OCI-LY1 (cell line): ENCODE measurements around the gene AKNAD1.

Experiments used
- H2AFZ ChIP-seq: fragments of 200-600 bp; sonication (generic), shearing (Covaris generic); 2 replicates; pipeline ENCODE4 v1.6.0; 2014; ENCODE audit warnings: antibody characterized with exemption, mild to moderate bottlenecking, low read length
- H3F3A ChIP-seq: fragments of 200-600 bp; sonication (generic), shearing (Covaris generic); 2 replicates; pipeline ENCODE4 v1.6.0; 2014; ENCODE audit warnings: mild to moderate bottlenecking, antibody characterized with exemption, low read length, moderate library complexity; ENCODE audit not compliant: insufficient read depth
- H3K27ac ChIP-seq: fragments of 200-600 bp; sonication (generic); 2 replicates; pipeline ENCODE4 v1.5.1; 2014; ENCODE audit warnings: low read length, mixed run types, mild to moderate bottlenecking, low read depth; ENCODE audit not compliant: poor library complexity, severe bottlenecking
- H3K27me3 ChIP-seq: fragments of 200-600 bp; sonication (generic); 2 replicates; pipeline ENCODE4 v1.6.0; 2014; ENCODE audit warnings: antibody characterized with exemption, mild to moderate bottlenecking, low read length, moderate library complexity; ENCODE audit not compliant: insufficient read depth
- H3K36me3 ChIP-seq: fragments of 200-600 bp; sonication (generic); 2 replicates; pipeline ENCODE4 v1.6.1; 2014; ENCODE audit warnings: mild to moderate bottlenecking, antibody characterized with exemption, low read length, moderate library complexity, mixed read lengths; ENCODE audit not compliant: insufficient read depth
- H3K4me1 ChIP-seq: fragments of 200-600 bp; sonication (generic); 2 replicates; pipeline ENCODE4 v1.5.1; 2014; ENCODE audit warnings: mild to moderate bottlenecking, low read length, moderate library complexity; ENCODE audit not compliant: insufficient read depth, severe bottlenecking
- H3K4me2 ChIP-seq: fragments of 200-600 bp; sonication (generic), shearing (Covaris generic); 2 replicates; pipeline ENCODE4 v1.6.1; 2014; ENCODE audit warnings: low read length
- H3K4me3 ChIP-seq: fragments of 200-600 bp; sonication (generic); 2 replicates; pipeline ENCODE4 v1.5.1; 2014; ENCODE audit warnings: low read length, low read depth, mild to moderate bottlenecking, mixed read lengths; ENCODE audit not compliant: poor library complexity, severe bottlenecking
- H3K79me2 ChIP-seq: fragments of 200-600 bp; shearing (Covaris generic); 2 replicates; pipeline ENCODE4 v1.6.1; 2016; ENCODE audit warnings: mixed run types, low read length, mixed read lengths; ENCODE audit not compliant: insufficient read depth
- H3K9ac ChIP-seq: fragments of 200-600 bp; sonication (generic), shearing (Covaris generic); 2 replicates; pipeline ENCODE4 v1.6.1; 2014; ENCODE audit warnings: mild to moderate bottlenecking, low read length, mixed read lengths
- H3K9me2 ChIP-seq: fragments of 200-600 bp; sonication (generic), shearing (Covaris generic); 2 replicates; pipeline ENCODE4 v1.6.1; 2014; ENCODE audit warnings: low read depth, mild to moderate bottlenecking, low read length, mixed read lengths
- H3K9me3 ChIP-seq: fragments of 200-600 bp; shearing (Covaris generic); 2 replicates; pipeline ENCODE4 v1.6.1; 2014; ENCODE audit warnings: low read length, mixed read lengths
- H4K20me1 ChIP-seq: fragments of 200-600 bp; sonication (generic), shearing (Covaris generic); 2 replicates; pipeline ENCODE4 v1.6.0; 2016; ENCODE audit warnings: mild to moderate bottlenecking, low read length; ENCODE audit not compliant: insufficient read depth
- CTCF ChIP-seq: fragments of 200-600 bp; sonication (generic), shearing (Covaris generic); IDR thresholded peaks from 2 replicates; pipeline ENCODE4 v1.5.1; 2017; ENCODE audit warnings: mild to moderate bottlenecking, antibody characterized with exemption, low read length, moderate library complexity, mixed read lengths
- EZH2 ChIP-seq: fragments of 200-600 bp; sonication (generic), shearing (Covaris generic); IDR thresholded peaks from 2 replicates; pipeline ENCODE4 v1.8.0; 2017; ENCODE audit warnings: borderline replicate concordance, mixed run types, mild to moderate bottlenecking, antibody characterized with exemption, low read length, moderate library complexity, mixed read lengths

AKNAD1 gene

GRCh38 chr1:108856994-108857393, at the start of gene AKNAD1:
Gene AKNAD1 (minus strand): TSS chr1:108857094. CDS start chr1:108852664, 4,430 bp downstream.
- H3K4me1 ChIP-seq = no peaks in the 10 kb centered on the region
- H4K20me1 ChIP-seq = no peaks in the 10 kb centered on the region
- H2AFZ ChIP-seq = no peak within 1 kb of the TSS
- TF ChIP-seq CTCF = no peak
- TF ChIP-seq EZH2 = no peak
- no peak within 1 kb of the TSS for H3K4me2 ChIP-seq
- no peak within 1 kb of the TSS for H3K4me3 ChIP-seq
- no peaks in the 10 kb centered on the region for H3K79me2 ChIP-seq
- H3F3A ChIP-seq = no peaks in the 10 kb centered on the region
- no peaks in the 10 kb centered on the region for H3K9me2 ChIP-seq
- H3K27ac ChIP-seq = no peak within 1 kb of the TSS
- no peaks in the 10 kb centered on the region; the same call in 1 of the 2 replicates for H3K27me3 ChIP-seq
- H3K9me3 ChIP-seq = no peaks in the 10 kb centered on the region
- H3K36me3 ChIP-seq = no peaks in the 10 kb centered on the region
- no peak within 1 kb of the TSS for H3K9ac ChIP-seq

GRCh38 chr1:108901106-108901505, 44.2 kb upstream of the AKNAD1 start:
- no peaks in the 10 kb centered on the region for H3K27me3 ChIP-seq
- H3K9me3 ChIP-seq = no peaks in the 10 kb centered on the region
- no peaks in the 10 kb centered on the region for H3K79me2 ChIP-seq
- H3K9me2 ChIP-seq = no peaks in the 10 kb centered on the region
- H3K4me1 ChIP-seq = peaks cover 6% of the 10 kb centered on the region
- H3F3A ChIP-seq = no peaks in the 10 kb centered on the region
- H3K36me3 ChIP-seq = peaks cover 49% of the 10 kb centered on the region; the same call in 1 of the 2 replicates
- no peak overlapping the region for H3K27ac ChIP-seq
- H3K4me2 ChIP-seq = no peak overlapping the region
- no peak overlapping the region for H2AFZ ChIP-seq
- H4K20me1 ChIP-seq = no peaks in the 10 kb centered on the region
- H3K4me3 ChIP-seq = no peak overlapping the region
- no peak for TF ChIP-seq EZH2
- TF ChIP-seq CTCF = no peak
- H3K9ac ChIP-seq = no peak overlapping the region

- Histone ChIP-seq H3K36me3 (peaks cover 29% of the 10 kb centered on the region; the same call in 1 of the 2 replicates), H2AFZ (no peak overlapping the region), H3K4me2 (no peak overlapping the region), H3K27ac (no peak overlapping the region), H3K79me2 (no peaks in the 10 kb centered on the region), H3K9me3 (no peaks in the 10 kb centered on the region), H4K20me1 (no peaks in the 10 kb centered on the region), H3K9ac (no peak overlapping the region), H3K9me2 (no peaks in the 10 kb centered on the region), H3K27me3 (no peaks in the 10 kb centered on the region), H3F3A (no peaks in the 10 kb centered on the region), H3K4me3 (no peak overlapping the region), H3K4me1 (peaks cover 9% of the 10 kb centered on the region)
- TF ChIP-seq EZH2 = no peak
- TF ChIP-seq CTCF = peak; percentile 78
These were observed 41.2 kb upstream of the AKNAD1 start for GRCh38 chr1:108897865-108898720.
